Mesendoderm (in vitro differentiated cells): ENCODE measurements around the gene KIZ.

Experiments used
- DNase-seq: peaks from one replicate; pipeline ENCODE4 v3.0.0; 2013
- H2AK5ac ChIP-seq: 2 replicates; pipeline ENCODE4 v1.6.1; 2013; ENCODE audit warnings: low read length, inconsistent platforms
- H2BK120ac ChIP-seq: 2 replicates; pipeline ENCODE4 v1.6.1; 2013; ENCODE audit warnings: low read depth, mild to moderate bottlenecking, low read length, moderate library complexity, mixed read lengths
- H2BK15ac ChIP-seq: replicated peaks from 2 replicates; pipeline ENCODE4 v1.6.1; 2013; ENCODE audit warnings: low read depth, mild to moderate bottlenecking, moderate library complexity
- H2BK5ac ChIP-seq: 2 replicates; pipeline ENCODE4 v1.6.1; 2013; ENCODE audit warnings: low read length, inconsistent platforms
- H3K18ac ChIP-seq: 2 replicates; pipeline ENCODE4 v1.6.1; 2013; ENCODE audit warnings: mild to moderate bottlenecking, low read length, mixed read lengths
- H3K23ac ChIP-seq: one replicate; pipeline ENCODE4 v1.6.1; 2013; ENCODE audit warnings: low read length
- H3K27ac ChIP-seq: 2 replicates; pipeline ENCODE4 v1.5.1; 2013; ENCODE audit warnings: low read depth, mild to moderate bottlenecking, inconsistent platforms, low read length, moderate library complexity
- H3K27me3 ChIP-seq: 2 replicates; pipeline ENCODE4 v1.6.1; 2013; ENCODE audit warnings: low read length, control low read depth, mild to moderate bottlenecking, inconsistent platforms; ENCODE audit not compliant: insufficient read depth, poor library complexity
- H3K36me3 ChIP-seq: 2 replicates; pipeline ENCODE4 v1.6.1; 2013; ENCODE audit warnings: low read length, inconsistent platforms; ENCODE audit not compliant: control insufficient read depth, insufficient read depth
- H3K4ac ChIP-seq: one replicate; pipeline ENCODE4 v1.6.1; 2013; ENCODE audit warnings: low read depth, mild to moderate bottlenecking, low read length, moderate library complexity
- H3K4me1 ChIP-seq: 2 replicates; pipeline ENCODE4 v1.6.1; 2013; ENCODE audit warnings: low read depth, low read length, inconsistent platforms; ENCODE audit not compliant: control insufficient read depth
- H3K4me2 ChIP-seq: 2 replicates; pipeline ENCODE4 v1.6.1; 2013; ENCODE audit warnings: low read length
- H3K4me3 ChIP-seq: 2 replicates; pipeline ENCODE4 v1.5.1; 2013; ENCODE audit warnings: mild to moderate bottlenecking, low read length
- H3K56ac ChIP-seq: one replicate; pipeline ENCODE4 v1.6.1; 2013; ENCODE audit warnings: low read length
- H3K79me1 ChIP-seq: 2 replicates; pipeline ENCODE4 v1.6.1; 2013; ENCODE audit warnings: low read length, inconsistent platforms
- H3K79me2 ChIP-seq: 2 replicates; pipeline ENCODE4 v1.6.1; 2013; ENCODE audit warnings: mild to moderate bottlenecking, low read length; ENCODE audit not compliant: control insufficient read depth, insufficient read depth
- H3K9ac ChIP-seq: 2 replicates; pipeline ENCODE4 v1.6.1; 2013; ENCODE audit warnings: low read length, inconsistent platforms
- H4K5ac ChIP-seq: one replicate; pipeline ENCODE4 v1.6.1; 2013; ENCODE audit warnings: low read length
- H4K8ac ChIP-seq: one replicate; pipeline ENCODE4 v1.6.1; 2013; ENCODE audit warnings: low read depth, mild to moderate bottlenecking, control low read depth, low read length, moderate library complexity
- WGBS: extraction: QIAGEN DNeasy Blood & Tissue Kit; methylation state at CpG from one replicate; pipeline ENCODE4 v1.1.7; 2013; ENCODE audit warnings: low lambda C conversion rate, missing lambda C conversion rate; ENCODE audit not compliant: insufficient coverage; ENCODE audit errors: extremely low coverage; 5-methylcytosine and 5-hydroxymethylcytosine counted together

Gene KIZ

DNA sequence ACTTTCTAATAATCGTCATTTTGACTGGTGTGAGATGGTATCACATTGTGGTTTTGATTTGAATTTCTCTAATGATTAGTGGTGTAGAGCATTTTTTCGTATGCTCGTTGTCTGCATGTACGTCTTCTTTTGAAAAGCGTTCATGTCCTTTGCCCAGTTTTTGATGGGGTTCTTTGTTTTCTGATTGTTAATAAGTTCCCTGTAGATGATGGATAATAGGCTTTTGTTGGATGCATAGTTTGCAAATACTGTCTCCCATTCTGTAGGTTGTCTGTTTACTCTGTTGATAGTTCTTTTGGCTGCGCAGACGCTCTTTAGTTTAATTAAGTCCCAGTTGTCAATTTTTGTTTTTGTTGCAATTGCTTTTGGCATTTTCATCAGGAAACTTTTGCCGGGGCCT, 144.9 kb downstream of the KIZ start:
- H3K9ac ChIP-seq, result no peak overlapping the region

DNA sequence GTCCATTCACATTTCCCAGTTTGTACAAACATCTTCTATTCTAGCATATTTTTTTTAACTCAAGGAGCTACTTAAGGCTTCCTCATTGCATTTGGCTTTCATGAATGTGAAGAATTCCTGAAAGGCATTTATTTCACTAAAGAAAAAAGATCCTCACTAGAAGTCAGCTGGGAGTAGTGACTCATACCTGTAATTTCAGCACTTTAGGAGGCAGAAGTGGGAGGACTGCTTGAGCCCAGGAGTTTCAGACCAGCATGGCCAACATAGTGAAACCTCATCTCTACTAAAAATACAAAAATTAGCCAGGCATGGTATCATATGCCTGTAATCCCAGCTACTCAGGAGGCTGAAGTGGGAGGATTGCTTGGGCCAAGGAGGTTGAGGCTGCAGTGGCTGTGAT, 146.4 kb downstream of the KIZ start:
- Histone ChIP-seq H3K27me3 (no peaks in the 10 kb centered on the region), H2BK120ac (no peak overlapping the region), H3K4me2 (no peak overlapping the region), H3K79me2 (no peaks in the 10 kb centered on the region), H3K56ac (no peak overlapping the region), H3K4me1 (no peaks in the 10 kb centered on the region), H2AK5ac (no peak overlapping the region), H3K27ac (no peak overlapping the region), H2BK15ac (no peak overlapping the region), H3K18ac (no peak overlapping the region), H4K5ac (no peak overlapping the region), H3K23ac (no peak overlapping the region), H3K4ac (no peak overlapping the region), H3K4me3 (no peak overlapping the region), H2BK5ac (no peak overlapping the region), H3K9ac (no peak overlapping the region), H3K79me1 (no peaks in the 10 kb centered on the region), H4K8ac (no peak overlapping the region), H3K36me3 (no peaks in the 10 kb centered on the region)
- peak; percentile 40 for DNase-seq

More for the DNA sequence above, 144.9 kb downstream of the KIZ start:
- Histone ChIP-seq H3K56ac (no peak overlapping the region), H3K23ac (no peak overlapping the region), H3K4me3 (no peak overlapping the region), H3K18ac (no peak overlapping the region), H3K4ac (no peak overlapping the region), H2AK5ac (no peak overlapping the region), H2BK120ac (no peak overlapping the region), H3K79me2 (no peaks in the 10 kb centered on the region), H2BK15ac (no peak overlapping the region), H3K4me2 (no peak overlapping the region), H3K27me3 (no peaks in the 10 kb centered on the region), H4K5ac (no peak overlapping the region), H4K8ac (no peak overlapping the region), H2BK5ac (no peak overlapping the region), H3K4me1 (no peaks in the 10 kb centered on the region), H3K79me1 (no peaks in the 10 kb centered on the region), H3K36me3 (no peaks in the 10 kb centered on the region), H3K27ac (no peak overlapping the region)
- no CpG with 5 or more reads among the region's 8 CpGs for WGBS
- DNase-seq, result no peak

DNA sequence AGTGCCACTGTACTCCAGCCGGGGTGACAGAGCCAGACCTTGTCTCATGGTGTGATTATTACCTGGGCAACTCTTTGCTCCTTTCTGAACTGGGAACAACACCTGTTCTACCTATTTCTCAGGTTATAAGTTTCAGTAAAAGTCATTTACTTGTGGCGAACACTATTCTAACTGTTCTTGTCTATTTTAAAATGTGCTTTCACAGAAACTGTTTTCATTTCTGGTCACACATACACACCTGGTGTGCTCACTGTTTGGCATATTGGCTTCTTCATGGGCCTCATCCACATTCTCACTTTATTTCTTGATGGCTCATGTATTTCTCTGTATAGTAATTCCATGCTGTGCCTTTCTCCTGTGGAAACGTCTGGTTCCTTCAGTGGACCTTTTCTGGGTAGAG, 146.8 kb downstream of the KIZ start:
- no peak overlapping the region for H2BK5ac ChIP-seq

DNA sequence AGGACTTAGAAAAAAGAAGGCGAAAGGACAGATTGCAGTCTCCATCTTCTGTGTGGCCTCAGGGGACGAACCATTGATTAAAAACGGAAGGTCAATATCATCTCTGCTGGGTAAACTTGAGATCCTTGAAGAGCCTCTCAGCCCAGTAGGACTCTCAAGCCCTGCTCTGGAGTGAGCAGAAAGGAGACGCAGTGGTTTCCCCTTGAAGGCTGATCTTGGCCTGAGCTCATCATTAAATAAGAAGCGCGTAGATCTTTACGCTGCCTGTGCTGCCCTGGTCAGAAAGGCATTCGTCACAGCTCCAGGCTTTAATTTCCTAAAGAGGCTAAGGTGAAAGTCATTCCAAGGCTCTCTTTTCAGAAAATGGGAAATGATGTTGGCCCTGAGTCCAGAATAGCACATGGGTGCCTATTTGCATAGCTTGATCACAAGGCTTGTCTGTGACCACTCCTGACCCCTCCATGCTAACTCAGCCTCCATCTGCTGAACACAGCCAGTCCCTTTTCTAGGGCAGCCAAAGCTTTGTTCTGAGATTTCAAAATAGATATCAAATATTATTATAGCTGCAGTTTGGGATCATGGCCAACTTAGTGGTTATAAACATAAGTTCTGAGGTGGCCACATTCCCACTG, 148.0 kb downstream of the KIZ start:
- H3K4me2 ChIP-seq, result no peak overlapping the region
- no peaks in the 10 kb centered on the region for H3K79me2 ChIP-seq
- no peaks in the 10 kb centered on the region for H3K27me3 ChIP-seq
- H3K36me3 ChIP-seq, result no peaks in the 10 kb centered on the region
- H4K8ac ChIP-seq, result no peak overlapping the region
- no peak for DNase-seq
- no peak overlapping the region for H3K18ac ChIP-seq
- no peak overlapping the region for H2BK5ac ChIP-seq
- no peak overlapping the region for H4K5ac ChIP-seq
- H2AK5ac ChIP-seq, result no peak overlapping the region
- H3K9ac ChIP-seq, result no peak overlapping the region
- H3K4ac ChIP-seq, result no peak overlapping the region
- H3K4me1 ChIP-seq, result no peaks in the 10 kb centered on the region
- no peak overlapping the region for H3K23ac ChIP-seq
- WGBS, result no CpG with 5 or more reads among the region's 8 CpGs
- no peak overlapping the region for H3K4me3 ChIP-seq
- no peak overlapping the region for H2BK15ac ChIP-seq
- H2BK120ac ChIP-seq, result no peak overlapping the region
- H3K27ac ChIP-seq, result no peak overlapping the region
- H3K56ac ChIP-seq, result no peak overlapping the region
- H3K79me1 ChIP-seq, result no peaks in the 10 kb centered on the region

More for the DNA sequence above, 146.8 kb downstream of the KIZ start:
- no peak overlapping the region for H2BK15ac ChIP-seq
- H3K23ac ChIP-seq, result no peak overlapping the region
- H3K56ac ChIP-seq, result no peak overlapping the region
- H3K4me2 ChIP-seq, result no peak overlapping the region
- H4K8ac ChIP-seq, result no peak overlapping the region
- H3K36me3 ChIP-seq, result no peaks in the 10 kb centered on the region
- H4K5ac ChIP-seq, result no peak overlapping the region
- WGBS, result no CpG with 5 or more reads among the region's 3 CpGs
- H3K9ac ChIP-seq, result no peak overlapping the region
- no peak overlapping the region for H2AK5ac ChIP-seq
- no peaks in the 10 kb centered on the region for H3K4me1 ChIP-seq
- H3K4me3 ChIP-seq, result no peak overlapping the region
- DNase-seq, result no peak
- H3K4ac ChIP-seq, result no peak overlapping the region
- H3K18ac ChIP-seq, result no peak overlapping the region
- H3K27me3 ChIP-seq, result no peaks in the 10 kb centered on the region
- no peak overlapping the region for H3K27ac ChIP-seq
- H3K79me1 ChIP-seq, result no peaks in the 10 kb centered on the region
- H3K79me2 ChIP-seq, result no peaks in the 10 kb centered on the region
- no peak overlapping the region for H2BK120ac ChIP-seq

DNA sequence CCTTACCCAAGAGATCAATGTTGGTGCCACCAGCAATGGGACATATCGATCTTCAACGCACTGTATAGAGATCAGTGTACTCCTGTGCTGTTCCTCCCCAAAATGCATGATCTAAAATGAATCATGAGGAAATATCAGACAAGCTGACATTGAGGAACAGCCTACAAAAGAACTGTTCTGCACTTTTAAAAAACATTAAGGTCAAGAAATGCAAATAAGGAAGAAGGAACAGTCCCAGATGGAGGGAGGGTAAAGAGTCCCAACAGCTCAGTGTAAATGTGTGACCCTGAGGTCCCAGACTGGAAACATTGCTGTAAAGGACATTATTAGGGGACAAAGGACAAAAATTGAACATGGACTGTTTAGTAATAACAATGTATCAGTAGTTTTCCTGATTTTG, 152.9 kb downstream of the KIZ start:
- Histone ChIP-seq H2BK15ac (no peak overlapping the region), H3K4me2 (no peak overlapping the region), H2BK5ac (no peak overlapping the region), H3K4ac (no peak overlapping the region), H3K56ac (no peak overlapping the region), H2BK120ac (no peak overlapping the region), H3K27ac (no peak overlapping the region), H3K79me1 (no peaks in the 10 kb centered on the region), H3K4me1 (no peaks in the 10 kb centered on the region), H3K4me3 (no peak overlapping the region), H3K36me3 (no peaks in the 10 kb centered on the region), H2AK5ac (no peak overlapping the region), H4K8ac (no peak overlapping the region), H4K5ac (no peak overlapping the region), H3K23ac (no peak overlapping the region), H3K18ac (no peak overlapping the region), H3K9ac (no peak overlapping the region), H3K79me2 (no peaks in the 10 kb centered on the region), H3K27me3 (no peaks in the 10 kb centered on the region)
- WGBS, result no CpG with 5 or more reads among the region's 2 CpGs
- no peak for DNase-seq
